Lower lobe of right lung (tissue), 2 donors: ENCODE data around the gene ARV1. TPM values are rescaled to one million over a fixed set of nuclear protein-coding genes. Genes with fewer than 3 reads are reported as not detected.

Experiments
- ATAC-seq, 2 donors: fragments of 200-7000 bp; cut with Tn5 transposase; one replicate each; pipeline ENCODE4 v1.9.1; 2020 to 2022; ENCODE audit warnings: mild to moderate bottlenecking in 2 of 2, moderate library complexity in 2 of 2
- DNase-seq: peaks from one replicate; pipeline ENCODE4 v3.0.0-alpha.2; 2020
- H3K27ac ChIP-seq: fragments of 200-600 bp; one replicate; pipeline ENCODE4 v1.8.0; 2022
- H3K27me3 ChIP-seq: fragments of 200-600 bp; one replicate; pipeline ENCODE4 v1.8.0; 2022; ENCODE audit warnings: low read depth
- H3K36me3 ChIP-seq: fragments of 200-600 bp; one replicate; pipeline ENCODE4 v1.8.0; 2022; ENCODE audit warnings: mild to moderate bottlenecking
- H3K4me1 ChIP-seq: fragments of 200-600 bp; one replicate; pipeline ENCODE4 v1.8.0; 2022
- H3K4me3 ChIP-seq: fragments of 200-600 bp; one replicate; pipeline ENCODE4 v1.8.0; 2022; ENCODE audit warnings: mild to moderate bottlenecking
- H3K9me3 ChIP-seq: fragments of 200-600 bp; one replicate; pipeline ENCODE4 v1.8.0; 2022
- intact Hi-C: fragments of 100-400 bp; cut with DNase I; formaldehyde crosslinking; loops from one replicate; pipeline ENCODE4 v1.11.0; 2022
- long read RNA-seq: library from polyadenylated mRNA; unstranded; transcript quantifications from one replicate; pipeline ENCODE4 v2.0.0, GENCODE V29; 2021
- total RNA-seq: library from RNA; stranded (reverse); fragmentation: NEBNext Ultra II Directional; extraction: Animal tissue kit (Norgen Biotek cat#: 25700); gene quantifications from one replicate; pipeline ENCODE4 v1.2.1, GENCODE V29; 2021
- TF ChIP-seq, protein P1 (sequence below): fragments of 200-600 bp; IDR thresholded peaks from one replicate; pipeline ENCODE4 v1.8.0; 2022; ENCODE audit warnings: antibody characterized with exemption, mild to moderate bottlenecking
- donor health status: DM: no; HTN: yes; CAD: no; lungs with severe emphysema.

The ARV1 gene
- total RNA-seq, result 18.4 TPM
- long read RNA-seq, transcript ARV1-201 (6 exons, 1,335 nt), result major isoform, 16 of 21 reads
- long read RNA-seq, partial matches to known transcripts, result 0 of 21 reads
- long read RNA-seq, other reads (novel, unspliced or antisense), result 5 of 21 reads

GRCh38 chr1:230978491-230979388 lies at the start of gene ARV1, which contains the start of gene TTC13:
Gene ARV1 (plus strand): TSS chr1:230979094. CDS start chr1:230979106, 12 bp downstream.
Gene TTC13 (minus strand): TSS chr1:230978861. CDS start chr1:230978830, 31 bp downstream.
- Histone ChIP-seq H3K4me3 (peak within 1 kb of the TSS; percentile 73), H3K27ac (peak within 1 kb of the TSS; percentile 78), H3K9me3 (no peaks in the 10 kb centered on the region), H3K4me1 (peaks cover 38% of the 10 kb centered on the region), H3K36me3 (peaks cover 24% of the 10 kb centered on the region), H3K27me3 (no peaks in the 10 kb centered on the region)
- intact Hi-C loops, result no loop called here
- TF ChIP-seq, protein P1, sequence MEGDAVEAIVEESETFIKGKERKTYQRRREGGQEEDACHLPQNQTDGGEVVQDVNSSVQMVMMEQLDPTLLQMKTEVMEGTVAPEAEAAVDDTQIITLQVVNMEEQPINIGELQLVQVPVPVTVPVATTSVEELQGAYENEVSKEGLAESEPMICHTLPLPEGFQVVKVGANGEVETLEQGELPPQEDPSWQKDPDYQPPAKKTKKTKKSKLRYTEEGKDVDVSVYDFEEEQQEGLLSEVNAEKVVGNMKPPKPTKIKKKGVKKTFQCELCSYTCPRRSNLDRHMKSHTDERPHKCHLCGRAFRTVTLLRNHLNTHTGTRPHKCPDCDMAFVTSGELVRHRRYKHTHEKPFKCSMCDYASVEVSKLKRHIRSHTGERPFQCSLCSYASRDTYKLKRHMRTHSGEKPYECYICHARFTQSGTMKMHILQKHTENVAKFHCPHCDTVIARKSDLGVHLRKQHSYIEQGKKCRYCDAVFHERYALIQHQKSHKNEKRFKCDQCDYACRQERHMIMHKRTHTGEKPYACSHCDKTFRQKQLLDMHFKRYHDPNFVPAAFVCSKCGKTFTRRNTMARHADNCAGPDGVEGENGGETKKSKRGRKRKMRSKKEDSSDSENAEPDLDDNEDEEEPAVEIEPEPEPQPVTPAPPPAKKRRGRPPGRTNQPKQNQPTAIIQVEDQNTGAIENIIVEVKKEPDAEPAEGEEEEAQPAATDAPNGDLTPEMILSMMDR, result peak; percentile 29
- DNase-seq (peak; percentile 100), ATAC-seq (peak; percentile 99 to 100)

GRCh38 chr1:230930986-230931385 lies 47.9 kb upstream of the ARV1 start:
- no peaks in the 10 kb centered on the region for H3K9me3 ChIP-seq
- intact Hi-C loops, result no loop called here
- peaks cover 63% of the 10 kb centered on the region for H3K36me3 ChIP-seq
- no peak overlapping the region for H3K27ac ChIP-seq
- ATAC-seq, result no peak
- no peaks in the 10 kb centered on the region for H3K27me3 ChIP-seq
- no peaks in the 10 kb centered on the region for H3K4me1 ChIP-seq
- TF ChIP-seq, protein P1, result no peak
- no peak for DNase-seq
- H3K4me3 ChIP-seq, result no peak overlapping the region

GRCh38 chr1:230935852-230936251 lies 43.0 kb upstream of the ARV1 start:
- H3K9me3 ChIP-seq, result no peaks in the 10 kb centered on the region
- intact Hi-C loops, result no loop called here
- DNase-seq, result no peak
- peaks cover 33% of the 10 kb centered on the region for H3K36me3 ChIP-seq
- TF ChIP-seq, protein P1, result no peak
- no peak overlapping the region for H3K27ac ChIP-seq
- no peaks in the 10 kb centered on the region for H3K27me3 ChIP-seq
- no peak for ATAC-seq
- peaks cover 6% of the 10 kb centered on the region for H3K4me1 ChIP-seq
- H3K4me3 ChIP-seq, result no peak overlapping the region

GRCh38 chr1:230936475-230936874 lies 42.4 kb upstream of the ARV1 start:
- intact Hi-C loops, result no loop called here

DNA sequence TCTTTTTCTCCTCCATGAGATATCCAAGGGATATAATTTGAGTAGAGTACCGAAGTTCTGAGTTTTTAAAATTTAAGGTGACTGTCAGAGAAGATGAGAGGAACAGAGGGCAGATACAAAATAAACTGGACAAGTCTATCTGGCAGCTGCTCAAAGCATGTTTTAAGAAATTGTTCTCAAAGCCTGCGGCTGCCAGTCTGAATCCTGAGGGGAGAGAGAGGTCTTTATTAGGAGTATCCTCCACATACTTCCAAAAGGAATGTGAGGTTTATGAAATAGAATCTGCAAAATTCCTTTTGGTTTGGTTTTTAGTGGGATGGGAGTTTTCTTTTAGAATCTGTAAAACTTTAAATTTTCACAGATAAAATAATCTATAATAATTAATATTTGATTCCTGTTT lies 41.5 kb upstream of the ARV1 start:
- intact Hi-C loops, result no loop called here
- Histone ChIP-seq H3K4me3 (no peak overlapping the region), H3K9me3 (no peaks in the 10 kb centered on the region), H3K4me1 (peaks cover 6% of the 10 kb centered on the region), H3K27me3 (no peaks in the 10 kb centered on the region), H3K36me3 (peaks cover 20% of the 10 kb centered on the region), H3K27ac (no peak overlapping the region)
- TF ChIP-seq, protein P1, result no peak
- DNase-seq (no peak), ATAC-seq (no peak)

More at GRCh38 chr1:230936475-230936874, 42.4 kb upstream of the ARV1 start:
- Histone ChIP-seq H3K27ac (no peak overlapping the region), H3K27me3 (no peaks in the 10 kb centered on the region), H3K9me3 (no peaks in the 10 kb centered on the region), H3K36me3 (peaks cover 27% of the 10 kb centered on the region), H3K4me3 (no peak overlapping the region), H3K4me1 (peaks cover 6% of the 10 kb centered on the region)
- ATAC-seq (no peak), DNase-seq (no peak)
- TF ChIP-seq, protein P1, result no peak
